ENCODE measurements around the gene LIFR.
"Not testable (repeated sequence)": the region's sequence is repeated elsewhere in the genome, so short reads cannot be mapped to it uniquely, and the experiment has no call there.

LIFR gene

DNA sequence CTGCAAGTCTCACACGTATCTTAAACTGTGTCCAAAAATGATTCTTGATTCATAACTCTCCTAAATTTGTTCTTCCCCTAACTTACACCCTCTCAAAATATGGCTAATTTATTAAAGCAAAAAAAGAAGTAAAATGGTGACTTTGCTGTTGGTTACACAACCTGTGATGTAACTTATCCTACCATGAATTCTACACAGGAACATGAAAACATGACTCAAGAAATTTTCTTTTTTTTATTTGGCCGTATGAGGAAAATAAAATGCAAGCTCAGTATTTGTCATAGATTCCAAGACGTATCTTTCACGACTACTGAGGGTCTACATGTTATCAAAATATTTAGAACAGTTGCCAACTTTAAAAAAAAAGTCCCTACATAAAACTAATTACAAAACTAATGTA lies 9.2 kb downstream of the LIFR start:
- DNase-seq (ENCODE audit: low spot score), result no peak

DNA sequence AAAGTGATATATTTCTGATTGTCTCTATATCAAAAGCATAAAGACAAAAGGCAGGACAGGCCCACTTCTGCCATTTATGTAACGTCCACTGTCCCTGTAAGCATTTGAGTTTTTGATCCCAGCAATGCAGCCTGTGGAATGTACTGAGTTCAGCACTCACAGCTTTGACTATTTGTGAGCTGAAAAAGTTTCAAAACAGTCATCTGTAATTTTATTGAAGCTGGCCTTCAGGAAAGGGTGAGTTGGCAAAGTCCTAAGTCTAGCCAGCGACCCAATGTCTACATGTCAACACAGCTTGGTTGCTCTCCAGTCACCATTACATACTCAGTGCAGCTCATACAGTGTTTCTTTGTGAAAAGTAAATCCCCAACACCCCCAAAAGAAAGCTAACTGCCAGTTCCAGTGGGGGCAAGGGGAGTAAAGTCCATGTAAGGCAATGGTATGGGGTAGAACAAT lies 9.7 kb downstream of the LIFR start:
- no peak for DNase-seq (ENCODE audit: low spot score)

DNA sequence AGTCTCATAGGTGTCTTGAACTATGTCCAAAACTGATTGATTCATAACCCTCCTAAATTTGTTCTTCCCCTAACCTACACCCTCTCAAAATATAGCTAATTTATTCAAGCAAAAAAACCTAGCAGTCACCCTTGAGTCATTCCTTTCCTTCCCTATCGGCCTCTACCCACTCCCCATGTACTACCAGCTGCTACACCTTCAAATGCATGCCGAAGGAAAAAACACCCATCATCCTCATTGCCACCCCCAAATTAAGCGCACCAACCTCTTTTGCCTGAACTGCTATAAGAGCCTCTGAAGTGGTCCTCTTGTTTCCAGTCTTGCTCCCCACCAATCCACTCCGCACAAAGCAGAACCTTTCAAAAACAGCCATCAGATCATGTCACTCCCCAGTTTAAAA lies 12.6 kb downstream of the LIFR start:
- DNase-seq (ENCODE audit: low spot score), result no peak

DNA sequence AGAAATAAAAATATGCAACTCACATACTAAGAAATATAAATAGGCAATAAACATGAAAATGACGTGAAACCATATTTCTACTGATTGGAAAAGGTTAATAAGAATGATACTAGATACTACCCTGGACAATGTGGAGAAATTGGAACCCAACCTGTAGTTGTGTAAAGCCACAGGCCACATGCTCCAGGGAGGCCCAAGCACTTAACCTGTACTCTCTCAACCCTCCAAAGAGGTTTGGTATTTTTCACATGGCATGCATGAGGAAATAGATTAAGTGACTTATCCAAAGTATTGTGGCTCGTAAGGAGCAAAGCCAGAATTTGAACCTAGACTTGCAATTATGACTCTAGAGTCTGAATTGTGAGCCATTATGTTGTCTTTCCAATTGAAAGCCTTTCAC lies 13.4 kb downstream of the LIFR start:
- no peak for DNase-seq (ENCODE audit: low spot score)

DNA sequence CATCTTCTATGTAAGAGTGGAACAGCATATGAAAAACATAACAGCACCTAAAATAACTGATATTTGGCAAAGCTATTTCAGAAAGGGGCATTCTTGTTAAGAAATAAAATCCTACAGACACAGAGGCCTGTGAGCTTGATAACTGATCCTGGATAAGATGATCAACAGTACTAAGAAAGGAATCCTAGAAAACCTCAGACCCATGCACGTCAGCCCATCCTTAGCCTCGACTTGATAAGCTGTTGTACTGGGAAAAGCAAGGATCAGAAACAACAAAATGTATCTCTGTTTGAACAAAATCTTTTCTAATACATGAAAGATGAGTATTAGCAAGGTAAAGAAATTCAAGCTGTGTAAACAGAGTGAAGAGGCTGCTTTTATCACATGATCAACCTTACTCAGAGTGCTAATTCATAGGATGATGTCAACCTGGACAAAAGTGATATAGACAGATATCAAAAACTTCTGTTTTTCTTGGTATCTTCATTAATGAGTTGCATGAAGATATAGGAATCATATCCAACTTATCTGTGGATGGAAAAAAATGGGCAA lies 15.2 kb downstream of the LIFR start:
- DNase-seq (ENCODE audit: low spot score), result no peak

DNA sequence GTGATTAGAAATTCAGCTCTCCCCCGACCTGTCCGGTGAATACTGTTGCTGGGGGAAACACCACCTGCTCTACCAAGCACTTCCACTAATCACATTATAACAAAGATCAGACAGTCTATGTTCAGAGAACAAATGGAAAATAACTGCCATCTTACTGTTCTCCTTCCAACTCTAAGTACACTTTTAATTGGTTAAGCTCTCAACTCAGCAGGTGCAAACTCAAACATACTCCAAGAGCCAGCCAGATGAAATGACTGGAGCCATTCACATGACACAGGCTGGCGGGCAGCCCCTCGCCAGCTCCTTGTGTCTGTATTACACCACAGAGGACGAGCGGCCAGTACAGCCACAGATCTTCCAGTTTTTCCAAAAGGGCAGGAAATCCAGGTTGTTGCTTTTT lies 16.1 kb downstream of the LIFR start:
- no peak for DNase-seq (ENCODE audit: low spot score)

DNA sequence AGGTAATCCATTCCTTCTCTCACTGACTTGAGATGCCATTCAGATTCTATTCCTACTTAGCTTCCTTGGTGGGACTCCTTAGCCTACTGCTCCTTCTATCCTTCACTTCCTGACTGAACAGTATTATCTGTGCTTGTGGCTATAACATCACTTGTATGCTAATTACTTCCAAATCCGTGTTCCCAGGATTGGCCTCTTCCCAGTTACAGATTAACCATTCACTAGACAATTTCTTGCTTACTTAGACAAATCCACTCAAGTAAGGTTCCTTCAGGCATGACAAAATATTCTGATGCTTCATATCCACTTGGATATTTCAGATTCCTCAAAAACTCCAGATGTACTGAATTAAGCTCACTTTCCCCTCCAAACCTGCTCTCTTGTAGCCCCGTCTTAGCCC lies 18.3 kb downstream of the LIFR start:
- no peak for DNase-seq (ENCODE audit: low spot score)

DNA sequence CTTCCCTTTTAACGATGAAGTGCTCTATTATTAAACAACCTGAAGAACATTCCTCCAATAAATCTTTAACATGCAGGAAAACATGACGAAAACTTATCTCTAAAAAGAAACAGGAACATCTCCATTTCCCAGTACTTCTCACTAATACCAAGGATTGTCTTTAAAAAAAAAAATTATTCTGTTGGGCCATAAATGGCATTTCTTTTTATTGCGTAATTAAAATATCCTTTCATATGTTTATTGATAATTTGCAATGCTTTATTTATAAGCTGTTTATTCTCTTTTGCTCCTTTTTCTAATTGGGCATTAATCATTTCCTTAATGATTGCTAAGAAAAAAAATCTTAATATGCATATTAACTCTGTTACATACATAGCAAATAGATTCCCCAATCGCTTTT lies 18.9 kb downstream of the LIFR start:
- DNase-seq (ENCODE audit: low spot score), result no peak

DNA sequence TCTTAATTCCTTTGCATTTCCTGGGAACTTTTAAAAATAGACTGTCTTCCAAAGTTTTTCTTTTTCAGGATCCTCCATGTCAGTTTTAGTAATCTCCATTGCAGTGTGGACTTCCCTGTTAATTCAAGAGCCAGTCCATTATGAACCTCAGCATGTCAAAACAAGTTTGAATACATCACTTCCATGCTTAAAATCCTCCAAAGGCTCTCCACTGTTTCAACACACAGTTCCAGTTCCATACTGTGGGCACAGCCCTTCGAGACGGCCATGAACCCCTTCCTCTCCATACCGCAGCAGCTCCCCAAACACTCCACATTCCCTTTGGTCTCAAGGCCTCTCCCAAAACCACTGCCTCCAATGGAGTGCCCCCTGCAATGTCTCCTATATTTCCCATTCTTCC lies 19.5 kb downstream of the LIFR start:
- no peak for DNase-seq (ENCODE audit: low spot score)

DNA sequence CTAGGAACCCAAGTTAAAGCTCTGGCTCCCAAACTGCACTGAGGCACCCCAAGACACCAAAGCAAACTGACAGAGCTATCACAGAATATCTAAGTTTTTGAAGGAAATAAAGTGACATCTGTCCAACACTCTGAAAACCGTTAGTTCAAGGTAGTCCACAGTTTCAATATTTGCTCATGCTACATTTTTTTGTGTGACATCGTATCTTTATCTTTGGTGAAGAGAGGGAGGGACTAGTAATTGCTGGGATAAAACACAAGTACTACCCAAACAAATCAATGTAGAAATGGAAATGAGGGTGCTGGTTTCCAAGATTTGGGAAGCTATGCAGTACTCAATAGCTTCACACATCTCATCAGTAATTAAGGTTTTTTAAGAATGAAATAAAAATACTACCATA lies 20.6 kb downstream of the LIFR start:
- no peak for DNase-seq (ENCODE audit: low spot score)

DNA sequence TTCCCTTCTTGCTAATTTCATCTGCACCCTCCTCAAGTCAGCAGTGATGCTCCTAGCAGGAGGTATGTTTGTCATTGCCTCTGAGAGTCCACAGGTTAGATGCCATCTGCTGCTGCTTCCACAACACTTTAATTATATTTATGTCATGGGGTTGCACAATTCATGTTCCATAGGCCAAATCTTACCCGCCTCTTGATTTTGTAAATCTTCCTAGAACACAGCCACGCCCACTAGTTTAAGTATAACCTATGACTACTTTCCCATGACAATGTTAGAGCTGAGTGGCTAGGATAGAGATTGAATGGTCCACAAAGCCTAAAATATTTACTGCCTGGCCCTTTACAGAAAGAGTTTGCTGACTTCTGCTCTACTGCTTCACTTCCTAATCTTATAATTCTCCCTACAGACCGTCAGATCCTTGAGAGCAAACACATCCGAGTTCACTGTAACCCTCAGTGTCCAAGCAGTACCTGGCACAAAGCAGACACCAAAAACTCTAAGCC lies 21.1 kb downstream of the LIFR start:
- DNase-seq (ENCODE audit: low spot score), result no peak

DNA sequence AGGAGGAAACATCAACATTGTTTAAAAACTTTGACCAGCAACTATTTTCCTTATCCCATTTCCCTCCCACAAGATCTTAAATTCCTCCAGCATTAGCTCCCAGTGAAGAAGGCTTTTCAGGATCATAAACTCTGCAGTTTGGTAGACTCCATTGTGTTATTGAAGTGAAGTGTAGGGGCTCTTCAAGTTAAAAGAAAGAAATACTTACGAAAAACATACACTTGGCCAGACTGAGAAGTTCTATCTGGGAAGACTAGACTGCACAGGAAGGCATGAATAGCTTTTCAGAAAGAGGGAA lies 22.3 kb downstream of the LIFR start:
- DNase-seq (ENCODE audit: low spot score), result no peak

DNA sequence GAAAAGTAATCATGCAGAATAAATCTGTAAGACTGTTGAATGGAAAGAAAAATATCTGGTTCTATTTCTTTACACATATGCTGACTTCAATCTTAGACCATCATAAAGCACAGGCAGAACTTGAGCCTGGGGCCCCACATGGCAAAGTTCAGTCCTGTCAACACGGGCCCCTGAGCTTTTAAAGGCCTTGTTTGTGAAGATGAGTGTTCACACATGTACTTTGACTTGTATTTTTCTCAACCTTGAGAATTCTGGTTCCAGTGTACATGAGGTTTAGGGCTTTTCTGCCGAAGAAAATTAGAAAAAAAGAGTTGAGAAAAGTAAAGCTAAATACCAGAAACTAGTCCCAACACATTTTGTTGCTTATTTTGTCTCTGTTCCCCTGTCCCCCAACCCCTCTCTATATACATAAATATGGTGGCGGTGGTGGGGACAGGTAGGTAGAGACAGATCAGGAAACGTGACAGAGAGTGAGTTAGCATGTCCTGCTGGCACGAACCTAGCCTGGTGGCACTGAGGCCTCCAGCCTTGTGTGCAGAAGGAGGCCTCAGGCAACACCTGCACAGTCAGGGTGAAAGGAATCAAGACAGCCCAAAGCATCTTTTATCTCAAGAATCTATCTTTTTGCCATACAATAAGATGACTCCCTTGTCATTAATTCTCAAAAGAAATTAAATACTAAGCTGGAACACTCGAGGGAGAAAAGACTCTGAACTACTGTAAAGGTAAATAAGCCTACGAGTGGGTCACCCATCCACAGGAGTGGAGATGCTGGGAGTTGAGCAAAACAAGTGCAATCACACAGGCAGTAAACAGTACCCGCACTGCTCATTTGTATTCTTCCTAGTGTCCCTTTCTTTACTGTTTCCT lies 22.9 kb downstream of the LIFR start:
- no peak for DNase-seq (ENCODE audit: low spot score)

DNA sequence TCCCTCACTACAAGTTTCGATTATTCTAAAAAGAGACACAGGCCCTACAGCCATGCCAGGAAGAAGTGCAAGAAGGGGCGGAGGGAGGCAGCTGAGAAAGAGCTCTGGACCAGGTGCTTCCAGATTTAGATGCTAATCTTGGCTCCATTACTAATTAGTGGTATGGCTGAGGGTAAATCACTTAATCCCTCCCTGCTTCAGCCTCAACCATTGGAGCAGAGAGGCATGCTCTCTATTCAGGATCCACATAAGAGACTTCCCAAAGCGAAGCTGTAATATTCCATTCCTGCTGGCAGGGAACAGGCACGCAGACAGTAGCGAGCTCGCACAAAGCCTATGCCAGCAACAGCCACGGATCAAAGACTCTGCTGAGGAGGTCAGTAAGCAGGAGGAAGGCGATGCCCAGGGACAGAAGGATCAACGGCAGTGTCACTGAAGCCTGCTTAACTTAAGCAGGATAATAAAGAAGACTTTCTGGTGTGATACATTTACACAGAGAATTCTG lies 24.2 kb downstream of the LIFR start:
- DNase-seq (ENCODE audit: low spot score), result no peak

DNA sequence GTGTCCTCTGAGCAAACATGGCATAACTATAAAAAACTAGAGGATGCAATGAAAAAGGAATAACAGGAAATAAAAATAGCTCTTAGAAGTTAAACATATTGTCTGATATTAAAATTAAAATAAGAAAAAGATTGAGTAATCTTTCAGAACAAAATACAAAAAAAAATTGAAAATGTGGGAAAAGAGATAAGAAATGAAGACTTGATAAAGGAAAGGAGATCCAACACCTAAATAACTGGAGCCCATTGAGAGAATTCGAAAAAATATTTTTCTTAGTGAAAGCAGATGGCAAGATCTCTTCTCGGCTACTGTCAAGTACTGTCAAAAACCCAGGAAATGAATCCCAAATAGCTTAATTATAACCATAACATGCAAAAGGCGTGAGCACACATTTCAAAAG lies 24.9 kb downstream of the LIFR start:
- DNase-seq (ENCODE audit: low spot score), result no peak

DNA sequence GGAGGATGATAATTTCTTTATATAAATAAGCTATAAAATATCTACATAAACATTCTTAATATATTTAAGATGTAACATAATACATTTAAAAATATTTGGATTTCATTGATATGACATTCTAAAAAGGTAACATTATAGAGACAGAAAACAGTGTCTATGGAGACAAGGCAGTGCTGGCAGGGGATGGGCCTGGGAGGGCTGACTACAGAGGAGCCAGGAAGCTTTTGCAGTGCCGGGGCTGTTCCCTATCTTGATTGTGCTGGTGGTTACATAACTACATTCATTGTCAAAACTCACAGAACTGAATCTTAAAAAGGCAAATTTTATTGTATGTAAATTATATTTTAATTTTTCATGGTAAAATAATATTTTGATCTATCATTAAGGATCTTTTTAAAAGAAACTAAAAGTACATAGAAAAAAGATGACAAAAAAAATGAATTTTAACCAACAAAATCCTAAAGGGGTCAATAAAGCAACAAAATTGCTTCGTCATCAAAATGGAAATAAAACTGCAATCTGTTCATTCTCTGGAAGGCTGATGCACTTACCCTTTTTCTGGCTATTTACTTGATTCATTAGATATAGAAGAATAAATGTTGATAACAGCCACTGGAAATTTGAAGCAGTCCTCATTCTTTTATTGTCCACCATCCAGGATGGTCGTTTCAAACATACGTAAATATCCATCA lies 26.3 kb downstream of the LIFR start:
- no peak for DNase-seq (ENCODE audit: low spot score)

DNA sequence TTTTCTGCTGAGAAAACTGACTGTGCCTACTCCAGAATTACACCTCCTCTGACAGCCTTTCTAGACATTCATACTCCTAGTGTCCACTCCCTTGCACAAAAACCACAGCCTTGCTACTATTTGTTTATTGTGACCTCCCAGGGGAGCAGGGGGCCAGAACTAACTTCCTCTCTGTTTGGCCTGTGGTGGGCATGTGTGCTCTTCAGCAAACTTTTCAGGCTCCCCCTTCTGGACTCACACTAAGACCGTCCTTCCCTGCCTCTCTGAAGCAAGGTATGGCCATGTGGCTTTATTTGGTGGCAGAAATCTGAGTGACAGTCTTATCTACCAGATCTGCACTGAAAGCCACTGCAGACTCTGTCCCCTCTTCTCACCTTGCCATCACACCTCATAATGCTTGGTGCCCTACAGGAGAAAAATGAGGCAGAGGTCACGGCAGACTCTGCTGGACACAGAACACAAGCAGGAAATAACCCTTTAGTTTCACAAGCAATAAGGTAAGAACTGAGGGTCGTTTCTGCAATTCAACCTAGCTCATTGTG lies 28.2 kb downstream of the LIFR start:
- no peak for DNase-seq (ENCODE audit: low spot score)

DNA sequence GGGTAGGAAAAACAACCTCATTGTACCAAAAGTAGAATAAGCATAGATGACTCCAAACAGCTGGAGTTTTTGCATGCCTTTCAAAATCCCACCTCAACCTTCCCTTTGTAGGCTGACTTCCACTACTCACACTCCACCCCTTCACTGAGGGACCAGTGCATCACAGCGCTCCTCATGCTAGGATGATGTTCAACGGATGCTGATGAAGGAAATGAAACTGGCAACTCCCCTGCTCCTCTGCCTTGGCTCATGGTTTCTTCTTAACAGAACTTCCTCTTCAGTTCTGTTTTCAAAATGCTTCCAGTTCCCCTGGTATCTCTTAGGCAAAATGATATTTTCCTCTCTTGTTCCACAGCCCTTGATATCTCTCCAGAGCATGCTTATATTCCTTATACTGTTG lies 29.0 kb downstream of the LIFR start:
- no peak for DNase-seq (ENCODE audit: low spot score)

DNA sequence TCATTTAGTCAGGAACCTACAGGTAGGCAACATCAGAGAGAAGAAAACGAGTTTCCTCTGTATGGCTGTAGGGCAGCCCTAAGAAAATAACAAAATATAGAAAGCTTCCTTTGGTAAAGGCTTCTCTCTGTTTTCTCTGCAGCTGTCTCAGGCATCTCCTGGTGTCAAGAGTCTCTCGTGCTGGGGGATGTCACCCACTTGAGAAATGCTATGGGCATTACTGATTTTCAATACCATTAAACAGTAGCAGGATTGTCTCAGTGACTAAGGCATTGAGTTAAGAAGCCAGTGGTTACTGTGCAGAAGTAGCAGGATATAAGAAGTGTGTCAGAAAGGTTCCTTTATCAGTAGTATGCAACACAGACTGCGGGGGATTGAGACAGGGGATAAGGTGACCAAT lies 32.4 kb downstream of the LIFR start:
- DNase-seq (ENCODE audit: low spot score), result no peak

DNA sequence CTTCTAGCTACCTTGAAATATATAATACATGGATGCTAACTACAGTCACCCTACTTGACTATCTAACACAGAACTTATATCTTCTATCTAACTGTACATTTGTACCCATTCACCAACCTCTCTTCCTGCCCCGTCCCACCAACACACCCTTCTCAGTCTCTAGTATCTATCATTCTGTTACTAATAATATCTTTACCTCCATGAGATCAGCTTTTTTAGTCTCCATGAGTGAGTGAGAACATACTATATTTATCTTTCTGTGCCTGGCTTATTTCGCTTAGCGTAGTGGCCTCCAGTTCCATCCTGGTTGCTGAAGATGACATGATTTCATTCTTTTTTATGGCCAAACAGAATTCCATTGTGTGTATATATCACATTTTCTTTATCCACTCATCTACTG lies 37.0 kb downstream of the LIFR start:
- no peak for DNase-seq (ENCODE audit: low spot score)

DNA sequence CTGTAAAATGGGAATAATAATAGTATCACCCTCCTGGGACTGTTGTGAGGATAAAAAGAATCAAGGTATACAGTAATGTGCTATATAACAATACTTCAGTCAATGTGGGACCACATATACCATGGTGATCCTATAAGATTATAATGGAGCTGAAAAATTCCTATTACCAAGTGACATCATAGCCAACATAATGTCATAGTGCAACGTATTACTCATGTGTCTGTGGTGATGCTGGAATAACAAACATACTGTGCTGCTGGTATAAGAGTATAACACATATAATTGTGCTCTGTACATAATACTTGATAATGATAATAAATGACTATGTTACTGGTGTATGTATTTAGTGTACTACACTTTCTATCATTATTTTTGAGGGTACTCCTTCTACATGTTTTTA lies 38.1 kb downstream of the LIFR start:
- DNase-seq (ENCODE audit: low spot score), result no peak

DNA sequence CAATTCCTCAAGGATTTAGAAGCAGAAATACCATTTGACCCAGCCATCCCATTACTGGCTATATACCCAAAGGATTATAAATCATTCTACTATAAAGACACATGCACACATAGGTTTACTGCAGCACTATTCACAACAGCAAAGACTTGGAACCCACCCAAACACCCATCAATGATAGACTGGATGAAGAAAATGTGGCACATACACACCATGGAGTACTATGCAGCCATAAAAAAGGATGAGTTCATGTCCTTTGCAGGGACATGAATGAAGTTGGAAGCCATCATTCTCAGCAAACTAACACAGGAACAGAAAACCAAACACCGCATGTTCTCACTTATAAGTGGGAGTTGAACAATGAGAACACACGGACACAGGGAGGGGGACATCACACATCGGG lies 39.8 kb downstream of the LIFR start:
- DNase-seq (ENCODE audit: low spot score), result not testable (repeated sequence)

DNA sequence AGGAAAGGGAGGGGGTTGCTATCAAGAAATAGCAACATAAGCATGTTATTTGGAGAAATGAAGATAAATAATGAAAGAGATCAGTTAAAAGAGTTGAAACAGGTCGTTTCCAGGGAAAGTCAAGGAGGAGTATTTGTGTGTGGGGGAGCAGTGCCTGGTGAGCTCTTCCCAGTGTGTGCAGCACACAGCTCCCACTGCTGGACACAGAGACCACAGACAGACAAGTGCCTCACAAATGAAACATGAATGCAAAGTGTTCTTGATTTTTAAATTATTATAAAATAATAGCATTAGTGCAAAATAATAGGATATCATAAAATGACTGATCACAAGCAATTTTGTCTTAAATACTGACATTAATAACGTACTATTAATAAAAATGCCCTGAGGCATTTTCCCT lies 40.8 kb downstream of the LIFR start:
- no peak for DNase-seq (ENCODE audit: low spot score)
